H9 (cell line): ENCODE results near the gene CLEC20A. TPM values are rescaled to one million over a fixed set of nuclear protein-coding genes. Genes with fewer than 3 reads are reported as not detected.

Experiments used
- DNase-seq: peaks from one replicate; pipeline ENCODE4 v3.0.0-alpha.2; 2017
- H2AFZ ChIP-seq: one replicate; pipeline ENCODE4 v1.6.1; 2013; ENCODE audit warnings: mild to moderate bottlenecking, low read length, control low read depth, moderate library complexity
- H2AK5ac ChIP-seq: 2 replicates; pipeline ENCODE4 v1.6.1; 2013; ENCODE audit warnings: low read length, control low read depth, mixed read lengths; ENCODE audit not compliant: insufficient read length
- H2BK120ac ChIP-seq: one replicate; pipeline ENCODE4 v1.6.1; 2013; ENCODE audit warnings: low read depth, mild to moderate bottlenecking, low read length, control low read depth, inconsistent platforms; ENCODE audit not compliant: poor library complexity, severe bottlenecking
- H2BK12ac ChIP-seq: 2 replicates; pipeline ENCODE4 v1.6.1; 2013; ENCODE audit warnings: low read length, control low read depth, mixed read lengths, low read depth; ENCODE audit not compliant: insufficient read length
- H2BK15ac ChIP-seq: 2 replicates; pipeline ENCODE4 v1.6.1; 2013; ENCODE audit warnings: low read depth, low read length, control low read depth
- H2BK20ac ChIP-seq: one replicate; pipeline ENCODE4 v1.6.1; 2013; ENCODE audit warnings: low read depth, mild to moderate bottlenecking, low read length, control low read depth, inconsistent platforms; ENCODE audit not compliant: poor library complexity, severe bottlenecking
- H2BK5ac ChIP-seq: 2 replicates; pipeline ENCODE4 v1.6.1; 2013; ENCODE audit warnings: low read length, control low read depth, mixed read lengths; ENCODE audit not compliant: insufficient read length
- H3K14ac ChIP-seq: 2 replicates; pipeline ENCODE4 v1.6.1; 2013; ENCODE audit warnings: low read length, control low read depth; ENCODE audit not compliant: insufficient read depth
- H3K18ac ChIP-seq: 2 replicates; pipeline ENCODE4 v1.6.1; 2013; ENCODE audit warnings: low read depth, mild to moderate bottlenecking, mixed read lengths, low read length, control low read depth; ENCODE audit not compliant: insufficient read length
- H3K23ac ChIP-seq: 2 replicates; pipeline ENCODE4 v1.6.1; 2013; ENCODE audit warnings: low read length, control low read depth, mixed read lengths, low read depth; ENCODE audit not compliant: insufficient read length
- H3K23me2 ChIP-seq: 2 replicates; pipeline ENCODE4 v1.6.1; 2013; ENCODE audit warnings: low read depth, mild to moderate bottlenecking, mixed read lengths, low read length, control low read depth; ENCODE audit not compliant: insufficient read length, poor library complexity, severe bottlenecking
- H3K27ac ChIP-seq: 2 replicates; pipeline ENCODE4 v1.5.1; 2013; ENCODE audit warnings: low read length, control low read depth, mixed read lengths, low read depth; ENCODE audit not compliant: insufficient read length
- H3K27me3 ChIP-seq: 2 replicates; pipeline ENCODE4 v1.6.1; 2013; ENCODE audit warnings: low read length, control low read depth, inconsistent platforms; ENCODE audit not compliant: insufficient read depth
- H3K4ac ChIP-seq: 2 replicates; pipeline ENCODE4 v1.6.1; 2013; ENCODE audit warnings: low read depth, mild to moderate bottlenecking, control low read depth, inconsistent platforms, low read length, moderate library complexity
- H3K4me1 ChIP-seq: 2 replicates; pipeline ENCODE4 v1.6.1; 2013; ENCODE audit warnings: low read length, control low read depth, inconsistent platforms; ENCODE audit not compliant: insufficient read depth
- H3K4me2 ChIP-seq: 2 replicates; pipeline ENCODE4 v1.6.1; 2013; ENCODE audit warnings: low read length, control low read depth, mixed read lengths; ENCODE audit not compliant: insufficient read length, insufficient read depth
- H3K56ac ChIP-seq: 2 replicates; pipeline ENCODE4 v1.6.1; 2013; ENCODE audit warnings: low read depth, mild to moderate bottlenecking, mixed read lengths, low read length, control low read depth; ENCODE audit not compliant: insufficient read length
- H3K79me1 ChIP-seq: 2 replicates; pipeline ENCODE4 v1.6.1; 2013; ENCODE audit warnings: low read depth, mild to moderate bottlenecking, moderate library complexity, low read length, control low read depth, inconsistent platforms; ENCODE audit not compliant: insufficient read depth, poor library complexity, severe bottlenecking
- H3K79me2 ChIP-seq: 2 replicates; pipeline ENCODE4 v1.6.1; 2013; ENCODE audit warnings: low read length, control low read depth, inconsistent platforms; ENCODE audit not compliant: insufficient read depth
- H3K9ac ChIP-seq: 2 replicates; pipeline ENCODE4 v1.6.1; 2013; ENCODE audit warnings: low read length, control low read depth, mixed read lengths; ENCODE audit not compliant: insufficient read length; ENCODE audit errors: extremely low read depth
- H3K9me3 ChIP-seq: one replicate; pipeline ENCODE4 v1.6.1; 2013; ENCODE audit warnings: low read depth, low read length, inconsistent platforms; ENCODE audit not compliant: control insufficient read depth
- H3T11ph ChIP-seq: one replicate; pipeline ENCODE4 v1.6.1; 2013; ENCODE audit warnings: mild to moderate bottlenecking, low read length, control low read depth, inconsistent platforms
- H4K20me1 ChIP-seq: one replicate; pipeline ENCODE4 v1.6.1; 2013; ENCODE audit not compliant: control insufficient read depth, insufficient read length, insufficient read depth
- H4K5ac ChIP-seq: 2 replicates; pipeline ENCODE4 v1.6.1; 2013; ENCODE audit warnings: low read depth, mild to moderate bottlenecking, mixed read lengths, low read length, control low read depth; ENCODE audit not compliant: insufficient read length
- H4K8ac ChIP-seq: replicated peaks from 2 replicates; pipeline ENCODE4 v1.6.1; 2013; ENCODE audit warnings: low read length, control low read depth, mixed read lengths, low read depth; ENCODE audit not compliant: insufficient read length
- H4K91ac ChIP-seq: 2 replicates; pipeline ENCODE4 v1.6.1; 2013; ENCODE audit warnings: low read depth, mild to moderate bottlenecking, moderate library complexity, mixed read lengths, low read length, control low read depth; ENCODE audit not compliant: insufficient read length
- H3K27ac Mint-ChIP-seq, 3 experiments: 2 replicates in 2 of 3; 3 replicates in 1 of 3; pipeline ENCODE4 v1.8.0; 2020 to 2021; ENCODE audit warnings: mixed read lengths in 3 of 3, mild to moderate bottlenecking in 1 of 3, moderate library complexity in 1 of 3
- H3K27me3 Mint-ChIP-seq: 2 replicates; pipeline ENCODE4 v1.8.0; 2021; ENCODE audit warnings: low read depth, mild to moderate bottlenecking, moderate library complexity, mixed read lengths
- H3K36me3 Mint-ChIP-seq, 3 experiments: 2 replicates in 2 of 3; 3 replicates in 1 of 3; pipeline ENCODE4 v1.8.0; 2020 to 2021; ENCODE audit warnings: low read depth in 3 of 3, mixed read lengths in 3 of 3; ENCODE audit not compliant: insufficient read depth in 1 of 3
- H3K4me1 Mint-ChIP-seq, 2 experiments: 2 replicates each; pipeline ENCODE4 v1.8.0; 2020; ENCODE audit warnings: mixed read lengths in 2 of 2
- H3K4me3 Mint-ChIP-seq, 2 experiments: 2 replicates in 1 of 2; 3 replicates in 1 of 2; pipeline ENCODE4 v1.8.0; 2020 to 2021; ENCODE audit warnings: mild to moderate bottlenecking in 2 of 2, mixed read lengths in 2 of 2, moderate library complexity in 1 of 2
- H3K9me3 Mint-ChIP-seq, 2 experiments: 2 replicates in 1 of 2; 3 replicates in 1 of 2; pipeline ENCODE4 v1.8.0; 2020; ENCODE audit warnings: mild to moderate bottlenecking in 2 of 2, mixed read lengths in 2 of 2, moderate library complexity in 1 of 2
- WGBS: extraction: QIAGEN DNeasy Blood & Tissue Kit; methylation state at CpG from one replicate; pipeline ENCODE4 v1.1.7; 2013; ENCODE audit warnings: missing lambda C conversion rate, low lambda C conversion rate, mixed read lengths; ENCODE audit not compliant: insufficient read length; ENCODE audit errors: extremely low coverage; 5-methylcytosine and 5-hydroxymethylcytosine counted together
- total RNA-seq: library from RNA; stranded (reverse); gene quantifications from 2 replicates; pipeline ENCODE4 v1.2.1, GENCODE V29; 2021
- TF ChIP-seq, protein P1 (sequence below): fragments of 200-600 bp; sonication (generic); conservative IDR thresholded peaks from 3 replicates; pipeline ENCODE4 v1.8.0; 2021; ENCODE audit warnings: antibody characterized with exemption, mild to moderate bottlenecking

Gene CLEC20A
- total RNA-seq, 1 experiment from 2014 or later: not detected

DNA sequence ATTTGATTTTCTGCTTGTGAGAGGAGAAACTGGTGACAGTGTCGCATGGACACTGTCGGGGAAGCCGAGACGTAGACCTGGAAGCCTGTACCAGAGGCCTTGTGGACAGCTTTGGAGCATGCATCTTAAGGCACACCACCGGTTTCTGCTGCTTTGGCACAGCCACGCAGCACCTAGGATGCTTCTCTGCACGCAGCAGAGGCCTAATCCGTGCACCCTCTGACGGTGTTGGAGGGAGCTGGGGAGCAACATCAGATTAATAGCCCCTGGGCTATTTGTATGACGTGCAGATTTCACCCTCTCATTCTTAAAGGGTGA, 46.5 kb upstream of the CLEC20A start:
- no peaks in the 10 kb centered on the region for H3K9me3 Mint-ChIP-seq
- no peak overlapping the region for H3K27ac ChIP-seq
- no peaks in the 10 kb centered on the region for H4K20me1 ChIP-seq
- peak overlapping the region; percentile 80 to 97 (median 83); a peak in 5 of 7 replicates for H3K27ac Mint-ChIP-seq
- H3T11ph ChIP-seq: no peak overlapping the region
- H2BK12ac ChIP-seq: no peak overlapping the region
- H4K8ac ChIP-seq: no peak overlapping the region
- H2AFZ ChIP-seq: no peak overlapping the region
- no peak overlapping the region for H3K23ac ChIP-seq
- H4K91ac ChIP-seq: no peak overlapping the region
- WGBS: no CpG with 5 or more reads among the region's 10 CpGs
- H3K14ac ChIP-seq: no peak overlapping the region
- peaks cover 10% of the 10 kb centered on the region for H3K23me2 ChIP-seq
- no peaks in the 10 kb centered on the region; the same call in 1 of the 2 replicates for H3K4me1 ChIP-seq
- no peak for DNase-seq
- no peak overlapping the region for H2BK15ac ChIP-seq
- H3K4me1 Mint-ChIP-seq: peaks cover 11 to 16% of the 10 kb centered on the region in 2 experiments
- H3K79me1 ChIP-seq: no peaks in the 10 kb centered on the region
- H3K4me2 ChIP-seq: peak overlapping the region; percentile 47
- no peak overlapping the region for H2BK120ac ChIP-seq
- no peak overlapping the region for H2BK5ac ChIP-seq
- peak overlapping the region; percentile 89 to 91 for H3K4me3 Mint-ChIP-seq
- peak overlapping the region; percentile 24 for H3K9ac ChIP-seq
- no peak overlapping the region for H3K18ac ChIP-seq
- no peaks in the 10 kb centered on the region for H3K27me3 Mint-ChIP-seq
- peaks cover 0 to 15% (median 10%) of the 10 kb centered on the region in 3 experiments; a peak in 5 of 7 replicates for H3K36me3 Mint-ChIP-seq
- H3K9me3 ChIP-seq: no peaks in the 10 kb centered on the region
- H4K5ac ChIP-seq: no peak overlapping the region
- no peak overlapping the region for H2BK20ac ChIP-seq
- H3K56ac ChIP-seq: no peak overlapping the region
- H3K27me3 ChIP-seq: no peaks in the 10 kb centered on the region
- H3K4ac ChIP-seq: no peak overlapping the region
- TF ChIP-seq, protein P1, sequence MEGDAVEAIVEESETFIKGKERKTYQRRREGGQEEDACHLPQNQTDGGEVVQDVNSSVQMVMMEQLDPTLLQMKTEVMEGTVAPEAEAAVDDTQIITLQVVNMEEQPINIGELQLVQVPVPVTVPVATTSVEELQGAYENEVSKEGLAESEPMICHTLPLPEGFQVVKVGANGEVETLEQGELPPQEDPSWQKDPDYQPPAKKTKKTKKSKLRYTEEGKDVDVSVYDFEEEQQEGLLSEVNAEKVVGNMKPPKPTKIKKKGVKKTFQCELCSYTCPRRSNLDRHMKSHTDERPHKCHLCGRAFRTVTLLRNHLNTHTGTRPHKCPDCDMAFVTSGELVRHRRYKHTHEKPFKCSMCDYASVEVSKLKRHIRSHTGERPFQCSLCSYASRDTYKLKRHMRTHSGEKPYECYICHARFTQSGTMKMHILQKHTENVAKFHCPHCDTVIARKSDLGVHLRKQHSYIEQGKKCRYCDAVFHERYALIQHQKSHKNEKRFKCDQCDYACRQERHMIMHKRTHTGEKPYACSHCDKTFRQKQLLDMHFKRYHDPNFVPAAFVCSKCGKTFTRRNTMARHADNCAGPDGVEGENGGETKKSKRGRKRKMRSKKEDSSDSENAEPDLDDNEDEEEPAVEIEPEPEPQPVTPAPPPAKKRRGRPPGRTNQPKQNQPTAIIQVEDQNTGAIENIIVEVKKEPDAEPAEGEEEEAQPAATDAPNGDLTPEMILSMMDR: no peak
- no peak overlapping the region for H2AK5ac ChIP-seq
- H3K79me2 ChIP-seq: no peaks in the 10 kb centered on the region
